Nephron (organoid): Measurements from ENCODE around the gene NEURL3.

Experiments
- H3K27ac Mint-ChIP-seq, 3 experiments: 2 replicates each; pipeline ENCODE4 v1.8.0; 2020; ENCODE audit warnings: mixed read lengths in 3 of 3, mild to moderate bottlenecking in 2 of 3, moderate library complexity in 1 of 3
- H3K27me3 Mint-ChIP-seq: 2 replicates; pipeline ENCODE4 v1.8.0; 2021; ENCODE audit warnings: low read depth, mild to moderate bottlenecking, moderate library complexity, mixed read lengths
- H3K36me3 Mint-ChIP-seq: 2 replicates; pipeline ENCODE4 v1.8.0; 2020; ENCODE audit warnings: low read depth, mixed read lengths
- H3K4me1 Mint-ChIP-seq: 2 replicates; pipeline ENCODE4 v1.8.0; 2020; ENCODE audit warnings: mixed read lengths
- H3K4me3 Mint-ChIP-seq, 3 experiments: 2 replicates each; pipeline ENCODE4 v1.8.0; 2020; ENCODE audit warnings: mild to moderate bottlenecking in 3 of 3, mixed read lengths in 3 of 3, moderate library complexity in 2 of 3
- H3K9me3 Mint-ChIP-seq: 2 replicates; pipeline ENCODE4 v1.8.0; 2020; ENCODE audit warnings: mixed read lengths
- CTCF ChIP-seq, 3 experiments: fragments of 200-600 bp; sonication (generic); IDR thresholded peaks; one replicate each; pipeline ENCODE4 v1.5.0; 2021; ENCODE audit warnings: antibody characterized with exemption in 3 of 3; ENCODE audit not compliant: unreplicated experiment in 3 of 3

The NEURL3 gene

GRCh38 chr2:96508521-96509113 is 3.5 kb upstream of the NEURL3 start:
- H3K27ac Mint-ChIP-seq = no peak overlapping the region
- no peak for TF ChIP-seq CTCF (IDR thresholded peaks at IDR 0.05; ENCODE audit: unreplicated experiment in 3 of 3)
- H3K9me3 Mint-ChIP-seq = no peaks in the 10 kb centered on the region

GRCh38 chr2:96507957-96508520 is 2.9 kb upstream of the NEURL3 start:
- Mint-ChIP-seq H3K4me1 (peaks cover 24% of the 10 kb centered on the region), H3K36me3 (no peaks in the 10 kb centered on the region), H3K27ac (peak overlapping the region in 2 of 3 experiments; percentile 83 to 95), H3K9me3 (no peaks in the 10 kb centered on the region), H3K4me3 (peak overlapping the region in 2 of 3 experiments; percentile 46 to 56), H3K27me3 (peaks cover 5% of the 10 kb centered on the region)
- peak; percentile 99 for TF ChIP-seq CTCF (IDR thresholded peaks at IDR 0.05; ENCODE audit: unreplicated experiment in 3 of 3)

More at GRCh38 chr2:96508521-96509113, 3.5 kb upstream of the NEURL3 start:
- Mint-ChIP-seq H3K36me3 (no peaks in the 10 kb centered on the region), H3K4me3 (no peak overlapping the region), H3K27me3 (peaks cover 5% of the 10 kb centered on the region), H3K4me1 (peaks cover 24% of the 10 kb centered on the region)

- no peak overlapping the region for H3K4me3 Mint-ChIP-seq
- no peaks in the 10 kb centered on the region for H3K9me3 Mint-ChIP-seq
- H3K27ac Mint-ChIP-seq = peak overlapping the region; percentile 66 to 95 (median 83)
- peaks cover 5% of the 10 kb centered on the region for H3K27me3 Mint-ChIP-seq
- H3K36me3 Mint-ChIP-seq = no peaks in the 10 kb centered on the region
- TF ChIP-seq CTCF (IDR thresholded peaks at IDR 0.05; ENCODE audit: unreplicated experiment in 3 of 3) = no peak
- H3K4me1 Mint-ChIP-seq = peaks cover 24% of the 10 kb centered on the region
These were observed 1.7 kb upstream of the NEURL3 start for GRCh38 chr2:96506907-96507240.

- no peak for TF ChIP-seq CTCF (IDR thresholded peaks at IDR 0.05; ENCODE audit: unreplicated experiment in 3 of 3)
- no peak overlapping the region for H3K4me3 Mint-ChIP-seq
- no peaks in the 10 kb centered on the region for H3K36me3 Mint-ChIP-seq
- peaks cover 4% of the 10 kb centered on the region for H3K27me3 Mint-ChIP-seq
- no peaks in the 10 kb centered on the region for H3K9me3 Mint-ChIP-seq
- peak overlapping the region; percentile 73 to 95 (median 83) for H3K27ac Mint-ChIP-seq
- peaks cover 24% of the 10 kb centered on the region for H3K4me1 Mint-ChIP-seq
These were observed 1.1 kb upstream of the NEURL3 start for GRCh38 chr2:96506016-96506906.

GRCh38 chr2:96503637-96504243 is 1.4 kb downstream of the NEURL3 start:
- no peaks in the 10 kb centered on the region for H3K9me3 Mint-ChIP-seq
- no peak for TF ChIP-seq CTCF (IDR thresholded peaks at IDR 0.05; ENCODE audit: unreplicated experiment in 3 of 3)

More at GRCh38 chr2:96503637-96504243, 1.4 kb downstream of the NEURL3 start:
- H3K4me1 Mint-ChIP-seq = peaks cover 24% of the 10 kb centered on the region
- no peaks in the 10 kb centered on the region for H3K27me3 Mint-ChIP-seq
- H3K4me3 Mint-ChIP-seq = no peak overlapping the region
- H3K36me3 Mint-ChIP-seq = peaks cover 4% of the 10 kb centered on the region
- H3K27ac Mint-ChIP-seq = no peak overlapping the region
